GM04503 (cell line): Measurements from ENCODE around the gene HAUS1.
"Not testable (repeated sequence)": the region's sequence is repeated elsewhere in the genome, so short reads cannot be mapped to it uniquely, and the experiment has no call there.

Experiments
- DNase-seq: peaks from one replicate; pipeline ENCODE4 v3.0.0-alpha.2; 2012; ENCODE audit warnings: low read depth

The HAUS1 gene

DNA sequence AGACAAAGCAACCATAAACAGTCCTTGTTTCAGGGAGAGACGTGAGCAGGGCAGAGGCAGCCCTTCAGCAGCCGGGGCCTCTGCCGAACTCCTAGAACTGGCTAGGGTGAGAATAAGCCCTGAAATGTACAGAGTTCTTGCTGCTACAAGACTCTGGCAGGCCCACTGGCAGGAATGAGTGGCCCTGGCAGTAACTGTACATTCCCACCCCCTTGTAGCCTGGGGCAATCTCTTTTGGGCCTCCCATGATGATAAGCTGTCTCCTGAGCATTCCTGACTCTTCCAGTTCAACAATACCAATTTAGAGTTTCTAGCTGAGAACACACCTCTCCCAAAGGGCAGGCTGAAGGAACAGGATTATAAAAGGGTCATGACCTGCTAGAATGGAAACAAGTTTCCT lies 54.3 kb downstream of the HAUS1 start:
- DNase-seq: no peak

GRCh38 chr18:46160050-46160798 lies 56.0 kb downstream of the HAUS1 start:
- no peak for DNase-seq

GRCh38 chr18:46160840-46161239 lies 56.7 kb downstream of the HAUS1 start:
- not testable (repeated sequence) for DNase-seq

DNA sequence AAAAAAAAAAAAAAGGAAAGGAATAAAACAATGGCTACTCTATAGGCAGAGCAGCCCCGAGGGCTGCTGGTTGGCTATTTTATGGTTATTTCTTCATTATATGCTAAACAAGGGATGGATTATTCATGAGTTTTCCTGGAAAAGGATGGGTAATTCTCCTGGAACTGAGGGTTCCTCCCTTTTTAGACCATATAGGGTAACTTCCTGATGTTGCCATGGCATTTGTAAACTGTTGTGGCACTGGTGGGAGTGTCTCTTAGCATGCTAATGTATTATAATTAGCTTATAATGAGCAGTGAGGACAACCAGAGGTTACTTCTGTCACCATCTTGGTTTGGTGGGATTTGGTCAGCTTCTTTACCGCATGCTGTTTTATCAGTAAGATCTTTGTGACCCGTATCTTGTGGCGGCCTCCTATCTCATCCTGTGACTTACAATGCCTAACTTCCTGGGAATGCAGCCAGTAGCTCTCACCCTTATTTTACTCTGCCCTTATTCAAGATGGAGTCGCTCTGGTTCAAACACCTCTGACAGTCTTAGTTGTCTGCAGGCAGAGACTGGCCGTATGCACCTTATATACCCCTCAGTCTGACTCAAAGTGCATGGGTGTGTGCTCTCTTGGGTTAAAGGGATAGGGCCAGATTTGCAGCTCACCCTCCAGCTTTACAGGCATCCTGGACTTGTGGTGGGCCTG lies 57.7 kb downstream of the HAUS1 start:
- no peak for DNase-seq

- no peak for DNase-seq
Observed at GRCh38 chr18:46163091-46163490, 58.9 kb downstream of the HAUS1 start.

GRCh38 chr18:46163941-46164499 lies 59.8 kb downstream of the HAUS1 start:
- DNase-seq: no peak

DNA sequence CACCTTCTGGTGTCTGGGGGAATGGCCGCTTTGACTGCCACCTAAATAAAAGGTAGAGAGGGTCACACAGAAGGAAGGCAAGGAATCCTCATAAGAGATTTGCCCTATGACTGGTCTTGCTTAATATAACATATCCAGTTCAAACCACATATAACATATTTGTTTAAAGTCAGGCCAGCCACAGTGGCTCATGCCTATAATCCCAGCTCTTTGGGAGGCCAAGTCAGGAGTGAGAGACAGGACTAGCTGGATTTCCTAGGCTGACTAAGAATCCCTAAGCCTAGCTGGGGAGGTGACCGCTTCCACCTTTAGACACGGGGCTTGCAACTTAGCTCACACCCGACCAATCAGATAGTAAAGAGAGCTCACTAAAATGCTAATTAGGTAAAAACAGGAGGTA lies 60.3 kb downstream of the HAUS1 start:
- DNase-seq: not testable (repeated sequence)

DNA sequence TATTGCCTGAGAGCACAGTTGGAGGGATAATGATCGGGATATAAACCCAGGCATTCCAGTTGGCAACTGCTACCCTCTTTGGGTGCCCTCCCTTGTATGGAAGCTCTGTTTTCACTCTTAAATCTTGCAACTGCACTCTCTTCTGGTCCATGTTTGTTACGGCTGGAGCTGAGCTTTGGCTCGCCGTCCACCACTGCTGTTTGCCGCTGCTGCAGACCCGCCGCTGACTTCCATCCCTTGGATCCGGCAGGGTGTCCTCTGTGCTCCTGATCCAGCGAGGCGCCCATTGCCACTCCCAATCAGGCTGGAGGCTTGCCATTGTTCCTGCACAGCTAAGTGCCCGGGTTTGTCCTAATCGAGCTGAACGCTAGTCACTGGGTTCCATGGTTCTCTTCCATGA lies 60.7 kb downstream of the HAUS1 start:
- no peak for DNase-seq

GRCh38 chr18:46166261-46166970 lies 62.2 kb downstream of the HAUS1 start:
- no peak for DNase-seq

GRCh38 chr18:46167971-46168370 lies 63.8 kb downstream of the HAUS1 start:
- DNase-seq: no peak

DNA sequence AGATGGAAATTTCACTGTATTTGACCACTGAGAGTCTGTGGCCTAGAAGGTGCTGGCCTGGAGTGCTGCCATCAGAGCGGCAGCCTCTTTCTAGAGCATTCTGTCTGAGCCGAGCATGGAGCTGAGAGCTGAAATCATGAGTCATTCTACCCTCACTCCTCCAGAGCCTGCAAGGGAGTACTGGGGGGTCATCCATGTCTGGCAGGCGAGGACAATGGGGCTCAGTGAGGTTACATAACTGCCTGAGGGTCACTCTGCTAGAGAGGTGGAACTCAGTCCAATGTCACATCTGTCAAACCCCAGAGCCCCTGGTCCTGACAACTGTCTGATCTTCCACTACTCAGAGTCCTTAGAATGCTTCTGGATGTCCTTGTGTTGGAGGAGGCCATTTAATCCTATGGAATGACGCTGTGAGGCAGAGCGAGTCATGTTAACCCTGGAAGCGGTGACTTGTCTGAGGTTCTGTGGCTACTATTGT lies 65.3 kb downstream of the HAUS1 start:
- no peak for DNase-seq

DNA sequence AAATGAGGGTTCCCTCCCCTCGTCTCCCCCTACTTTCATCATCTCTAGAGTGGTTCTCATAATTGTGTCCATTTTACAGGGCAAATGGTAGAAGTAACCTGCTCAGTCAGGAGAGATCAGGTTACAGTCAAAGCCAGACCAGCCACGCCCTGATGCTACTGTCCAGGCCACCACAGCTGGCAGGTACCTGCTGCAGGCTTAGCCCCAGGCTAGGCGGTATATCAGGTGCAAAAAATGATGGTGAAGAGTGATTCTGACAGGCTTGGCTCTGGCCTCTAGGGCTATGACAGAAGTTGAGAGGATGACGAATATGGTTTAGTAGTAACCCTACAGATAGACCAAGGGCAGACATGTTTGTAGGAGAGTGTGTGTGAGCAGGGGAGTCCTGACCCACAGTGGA lies 67.1 kb downstream of the HAUS1 start:
- no peak for DNase-seq

DNA sequence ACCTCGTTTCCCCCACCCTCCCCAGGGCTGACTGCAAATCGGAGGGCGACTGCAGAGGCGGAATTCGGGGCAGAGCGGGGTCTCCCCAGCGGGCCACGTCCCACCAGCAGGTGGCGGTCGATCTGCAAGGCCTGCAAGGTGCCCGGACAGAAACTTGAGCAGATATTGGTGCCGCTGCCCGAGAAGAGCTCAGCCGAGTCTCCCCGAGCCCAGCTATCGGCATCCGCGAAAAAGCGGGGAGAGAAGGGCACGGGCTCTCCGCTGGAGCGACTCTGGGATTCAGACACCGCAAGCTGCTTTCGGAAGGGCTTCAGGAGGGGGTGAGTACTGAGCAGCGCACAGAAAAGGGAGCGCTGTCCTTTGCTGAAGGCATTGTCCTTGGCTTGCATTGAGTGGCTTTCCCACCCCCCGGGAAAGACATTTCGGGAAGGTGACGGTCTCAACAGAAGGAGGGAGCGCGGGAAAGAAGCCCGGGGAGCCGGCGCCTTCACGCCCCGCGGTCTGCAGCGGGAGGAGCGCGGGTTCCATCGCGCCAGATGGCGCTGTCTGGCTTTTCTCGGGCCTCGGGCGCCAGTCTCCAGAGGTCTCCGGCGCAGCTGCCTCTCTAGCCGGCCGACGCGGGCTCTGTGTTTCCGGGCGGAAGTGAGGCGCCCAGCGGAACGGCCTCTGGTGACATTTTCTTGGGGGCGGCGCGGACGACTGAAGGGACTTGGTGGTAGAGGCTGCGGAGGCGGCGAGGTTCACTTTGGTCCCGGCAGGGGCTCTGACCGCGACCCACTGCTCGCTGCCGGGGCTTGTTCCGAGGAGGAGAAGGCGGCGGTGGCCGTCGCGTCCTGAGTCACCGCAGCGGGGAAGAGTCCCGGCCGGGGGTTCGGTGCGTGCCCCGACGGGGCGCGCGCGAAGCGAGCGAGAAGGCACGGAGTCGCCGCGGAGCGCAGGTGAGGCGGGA lies 69.5 kb downstream of the HAUS1 start:
- DNase-seq: peak; percentile 59

DNA sequence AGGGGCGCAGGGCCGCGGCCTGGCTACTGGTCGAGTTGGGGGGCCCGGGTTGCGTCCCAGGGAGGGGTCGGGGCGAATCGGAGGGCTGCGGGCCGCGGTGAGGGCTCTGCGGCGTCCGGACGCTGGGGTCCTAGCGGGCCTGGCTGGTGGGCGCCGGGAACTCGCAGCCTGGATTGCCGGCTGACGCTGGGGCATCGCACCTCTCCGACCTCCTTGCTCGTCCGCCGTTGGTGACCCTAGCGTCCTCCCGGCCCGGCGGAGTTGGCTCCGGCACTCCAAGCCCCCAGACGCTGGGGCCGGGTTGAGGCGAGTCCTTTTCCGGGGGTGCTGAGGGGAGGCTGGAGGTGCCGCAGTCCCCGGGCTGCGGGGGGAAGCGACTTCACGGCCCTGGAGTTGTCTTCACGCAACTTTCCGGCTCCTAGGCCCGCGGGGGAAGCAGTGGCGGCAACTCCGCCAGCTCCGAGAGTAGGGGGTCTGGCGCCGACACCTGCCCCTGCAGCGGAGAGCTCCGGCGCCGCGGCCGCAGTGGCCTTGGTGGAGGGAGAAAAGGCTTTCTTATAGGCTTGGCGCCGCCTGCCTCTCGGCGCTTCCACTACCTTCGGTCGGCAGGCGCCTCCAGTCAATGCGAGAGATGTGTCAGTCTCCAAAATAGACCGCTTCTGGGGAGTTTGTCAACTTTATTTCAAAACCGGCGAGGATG lies 70.3 kb downstream of the HAUS1 start:
- no peak for DNase-seq

- DNase-seq: no peak
Observed at GRCh38 chr18:46176001-46176400, 71.8 kb downstream of the HAUS1 start.
